Inferior parietal cortex (tissue), 1 donor: ENCODE measurements around the gene RGCC.
"Not testable (repeated sequence)": the region's sequence is repeated elsewhere in the genome, so short reads cannot be mapped to it uniquely, and the experiment has no call there.

Experiments
- DNase-seq: peaks from one replicate; pipeline ENCODE4 v3.0.0-alpha.2; 2016; ENCODE audit errors: extremely low spot score

RGCC gene

DNA sequence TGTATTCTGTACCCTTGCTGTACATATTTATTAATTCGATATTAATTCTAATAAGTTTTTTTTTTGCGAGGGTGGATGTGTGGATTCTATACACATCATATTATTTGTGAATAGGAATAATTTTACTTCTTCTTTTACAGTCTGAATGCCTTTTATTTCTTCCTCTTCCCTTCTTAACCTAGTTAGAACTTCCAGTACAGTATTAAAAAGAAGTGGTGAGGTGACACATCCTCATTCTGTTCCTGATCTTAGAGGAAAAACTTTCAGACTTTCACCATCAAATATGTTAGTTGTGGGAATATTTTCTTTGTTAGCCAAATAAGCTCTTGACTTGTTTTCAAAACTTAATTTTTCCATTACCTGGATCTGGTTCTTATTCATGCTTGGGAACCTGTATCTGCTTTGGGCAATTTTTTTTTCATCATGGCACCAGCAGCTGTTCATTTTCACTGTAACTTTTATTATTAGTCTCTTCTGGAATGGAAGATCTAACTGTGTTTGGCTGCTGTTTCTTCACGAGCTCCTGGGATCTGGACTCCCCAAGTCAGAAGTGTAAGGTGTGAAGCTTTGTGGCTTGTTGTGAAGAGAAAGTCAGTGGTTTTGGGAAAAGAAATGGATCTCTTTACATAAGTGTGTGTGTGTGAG, 33.1 kb downstream of the RGCC start:
- no peak for DNase-seq

GRCh38 chr13:41491436-41491835, 34.1 kb downstream of the RGCC start:
- no peak for DNase-seq

DNA sequence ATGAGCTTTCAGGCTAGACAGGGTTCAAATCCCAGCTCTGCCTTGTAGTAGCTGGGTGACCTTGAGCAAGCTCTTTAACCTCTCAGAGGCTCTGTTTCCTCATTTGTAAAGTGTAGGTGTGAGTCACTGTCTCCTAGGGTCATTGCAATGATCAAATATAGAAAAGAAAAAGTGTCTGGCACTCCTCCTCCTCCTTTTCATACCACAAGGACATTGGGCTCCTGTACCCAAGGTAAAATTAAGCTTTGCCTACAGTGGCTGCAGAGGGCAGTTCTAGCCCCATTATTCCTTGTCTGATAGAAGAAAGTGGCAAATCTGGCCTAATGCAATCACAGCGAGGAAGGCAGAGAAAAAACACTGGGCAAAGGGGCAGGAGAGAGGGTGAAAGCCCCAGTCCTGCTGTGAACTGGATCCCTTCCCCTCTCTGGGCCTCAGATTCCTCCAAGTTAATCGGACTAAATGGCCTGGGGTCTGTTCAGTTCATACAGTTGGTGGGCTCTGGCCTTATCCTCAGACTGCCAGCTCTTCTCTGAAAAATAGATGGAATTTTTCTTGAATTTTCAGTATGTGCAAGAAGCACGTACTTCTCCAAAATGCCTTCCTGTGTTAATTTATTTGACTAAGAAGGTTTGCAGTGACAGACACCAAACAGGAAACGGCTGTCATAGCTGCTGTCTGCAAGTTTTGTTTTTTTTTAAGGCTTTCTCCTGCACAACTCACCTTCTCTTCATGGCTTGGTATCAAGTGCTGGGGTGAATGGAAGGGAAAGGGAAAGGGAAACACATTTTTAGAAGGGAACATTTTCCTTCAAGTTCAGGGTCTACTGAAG, 35.3 kb downstream of the RGCC start:
- DNase-seq = no peak

- no peak for DNase-seq
Measured at GRCh38 chr13:41494202-41494601, 36.9 kb downstream of the RGCC start.

GRCh38 chr13:41495044-41495443, 37.7 kb downstream of the RGCC start:
- no peak for DNase-seq

GRCh38 chr13:41496420-41497234, 39.3 kb downstream of the RGCC start:
- DNase-seq = no peak

GRCh38 chr13:41497436-41497835, 40.1 kb downstream of the RGCC start:
- DNase-seq = no peak

GRCh38 chr13:41499452-41499851, 42.1 kb downstream of the RGCC start:
- no peak for DNase-seq

DNA sequence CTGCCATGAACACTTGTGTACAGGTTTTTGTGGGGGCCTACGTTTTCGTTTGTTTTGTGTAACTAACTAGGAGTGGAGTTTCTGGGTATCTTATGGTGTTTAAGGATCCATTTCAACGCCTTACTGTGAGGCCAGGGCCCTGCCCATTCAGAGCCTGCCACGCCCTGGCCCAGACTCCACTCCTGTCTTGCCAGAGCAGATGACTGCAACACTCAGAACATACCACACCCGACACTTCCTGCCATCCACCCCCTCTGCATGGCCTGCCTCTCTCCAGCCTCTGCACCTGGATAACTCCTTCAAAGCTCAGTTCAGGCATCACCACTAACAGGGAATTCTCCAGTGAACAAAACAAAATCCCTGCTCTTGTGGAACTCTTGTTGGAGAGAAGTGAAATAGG, 43.2 kb downstream of the RGCC start:
- DNase-seq = no peak

GRCh38 chr13:41501281-41501680, 43.9 kb downstream of the RGCC start:
- DNase-seq = no peak

DNA sequence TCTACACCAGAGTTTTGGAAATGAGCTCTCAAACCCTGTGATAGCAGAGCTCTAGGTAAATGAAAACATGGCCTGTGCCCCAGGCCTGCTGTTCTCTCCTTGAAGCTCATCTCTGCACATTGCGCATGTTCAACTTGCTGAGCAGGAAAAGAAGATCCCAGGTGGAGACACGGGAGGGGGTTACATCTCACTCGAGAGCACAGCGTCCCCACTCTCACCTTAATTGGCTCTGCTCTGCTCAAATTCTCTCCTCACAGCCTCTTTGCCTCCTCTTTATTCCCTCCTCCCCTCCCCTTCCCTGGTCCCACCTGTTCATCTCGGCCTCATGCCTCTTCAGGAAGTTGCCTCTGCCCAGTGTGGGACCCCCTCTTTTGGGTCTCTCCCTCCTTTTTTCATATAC, 44.7 kb downstream of the RGCC start:
- DNase-seq = no peak

GRCh38 chr13:41502673-41503072, 45.3 kb downstream of the RGCC start:
- no peak for DNase-seq

DNA sequence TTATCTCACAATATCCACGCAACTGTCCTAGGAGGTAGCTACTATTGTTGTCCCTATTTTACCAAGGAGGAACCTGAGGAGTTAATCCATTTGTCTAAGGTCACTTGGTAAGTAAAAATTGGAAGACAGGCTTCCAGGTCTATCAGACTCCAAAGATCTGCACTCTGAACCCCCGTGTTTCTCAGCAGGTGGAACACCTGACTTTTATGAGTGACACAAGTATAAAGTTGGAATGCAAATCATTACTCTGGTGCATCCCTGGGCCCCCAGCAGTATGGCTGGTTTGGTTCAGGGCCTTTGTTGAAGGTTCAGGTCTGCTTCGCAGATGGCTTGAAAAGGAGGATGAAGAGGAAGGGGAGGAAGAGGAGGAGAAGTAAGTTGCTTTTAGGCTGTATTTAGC, 46.0 kb downstream of the RGCC start:
- DNase-seq = no peak

DNA sequence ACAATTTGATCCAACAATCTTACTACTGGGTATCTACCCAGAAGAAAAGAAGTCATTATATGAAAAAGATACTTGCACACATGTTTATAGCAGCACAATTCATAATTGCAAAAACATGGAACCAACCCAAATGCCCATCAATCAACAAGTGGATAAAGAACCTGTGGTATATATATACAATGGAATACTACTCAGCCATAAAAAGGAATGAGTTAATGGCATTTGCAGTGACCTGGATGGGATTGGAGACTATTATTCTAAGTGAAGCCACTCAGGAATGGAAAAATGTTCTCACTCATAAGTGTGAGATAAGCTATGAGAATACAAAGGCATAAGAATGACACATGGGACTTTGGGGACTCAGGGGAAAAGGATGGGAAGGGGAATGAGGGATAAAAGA, 47.3 kb downstream of the RGCC start:
- DNase-seq = not testable (repeated sequence)

GRCh38 chr13:41505209-41505835, 48.0 kb downstream of the RGCC start:
- no peak for DNase-seq

DNA sequence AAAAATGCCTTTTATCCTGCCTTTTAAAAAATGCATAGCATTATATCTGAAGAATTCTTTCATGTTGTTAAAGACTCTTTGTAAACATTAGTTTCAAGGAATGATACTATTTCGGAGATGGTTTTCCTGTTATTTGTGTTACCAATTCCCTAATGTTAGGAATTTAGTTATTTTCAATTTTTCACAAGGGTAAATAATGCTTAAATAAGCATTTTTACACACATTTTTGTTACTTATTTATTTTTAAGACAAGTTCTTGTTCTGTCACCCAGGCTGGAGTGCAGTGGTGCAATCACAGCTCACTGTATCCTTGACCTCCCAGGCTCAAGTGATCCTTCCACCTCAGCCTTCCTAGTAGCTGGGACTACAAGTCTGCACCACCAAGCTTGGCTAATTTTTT, 49.0 kb downstream of the RGCC start:
- DNase-seq = no peak

DNA sequence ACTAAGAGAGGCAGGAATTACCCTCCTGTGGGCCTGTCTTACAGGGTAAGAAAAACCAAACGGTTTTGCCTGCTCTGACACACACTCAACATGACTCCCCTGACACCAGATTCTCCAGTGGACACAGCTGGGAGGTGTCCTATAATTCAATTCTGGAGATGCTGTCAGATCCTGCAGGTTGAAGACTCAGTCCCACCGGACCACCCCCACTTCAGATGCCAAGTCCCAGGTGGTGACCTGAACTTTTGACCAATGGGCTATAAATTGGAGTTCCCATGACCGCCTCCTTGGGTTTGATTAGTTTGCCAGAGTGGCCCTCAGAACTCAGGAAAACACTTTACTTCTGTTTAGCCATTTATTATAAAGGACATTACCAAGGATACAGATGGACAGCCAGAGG, 52.6 kb downstream of the RGCC start:
- DNase-seq = no peak

GRCh38 chr13:41511827-41512226, 54.5 kb downstream of the RGCC start:
- DNase-seq = no peak

GRCh38 chr13:41512441-41512840, 55.1 kb downstream of the RGCC start:
- no peak for DNase-seq

GRCh38 chr13:41513600-41513999, 56.2 kb downstream of the RGCC start:
- no peak for DNase-seq

- DNase-seq = no peak
Measured at GRCh38 chr13:41514853-41515395, 57.6 kb downstream of the RGCC start.
